HCT116 (cell line): Measurements from ENCODE around the gene SRGAP3. TPM values are rescaled to one million over a fixed set of nuclear protein-coding genes. Genes with fewer than 3 reads are reported as not detected.

Experiments
- ATAC-seq: fragments of 200-7000 bp; cut with Tn5 transposase; 2 replicates; pipeline ENCODE4 v1.9.1; 2020; ENCODE audit warnings: mild to moderate bottlenecking, moderate library complexity
- BruUV-seq: library from RNA; stranded (reverse); fragments of 400-500 nt; replicated peaks from 2 replicates; lab custom pipeline; 2021; lab: Mats Ljungman, UMichigan
- CTCF ChIA-PET: fragments of 300-600 bp; sonication (Branson Sonifier 250); formaldehyde crosslinking; loops from one replicate; lab custom pipeline; 2021; ENCODE audit warnings: antibody characterized with exemption; lab: Charles Lee
- POLR2A ChIA-PET: fragments of 300-600, 350-600 bp; sonication (Branson Sonifier 250); formaldehyde crosslinking; loops from one replicate; lab custom pipeline; 2021; ENCODE audit warnings: antibody characterized with exemption; lab: Charles Lee
- RAD21 ChIA-PET, 2 experiments: fragments of 300-600 bp; sonication (Branson Sonifier 250); formaldehyde crosslinking; loops; one replicate each; lab custom pipeline; 2023; ENCODE audit warnings: low total read pairs in 2 of 2; ENCODE audit not compliant: uncharacterized antibody in 2 of 2, unreplicated experiment in 2 of 2, low non-redundant PET in 1 of 2; lab: Charles Lee
- DNase-seq: peaks from one replicate; pipeline ENCODE4 v3.0.0-alpha.2; 2010; ENCODE audit warnings: low read depth, low spot score
- H2AFZ ChIP-seq: fragments of 200-600 bp; shearing (Covaris generic), sonication (generic); 2 replicates; pipeline ENCODE4 v1.6.1; 2017; ENCODE audit warnings: low read depth, mixed run types, mixed read lengths, antibody characterized with exemption, low read length; ENCODE audit not compliant: poor library complexity, severe bottlenecking
- H3K27ac ChIP-seq: 2 replicates; pipeline ENCODE4 v1.5.1; 2012; ENCODE audit warnings: low read depth, low read length
- H3K27me3 ChIP-seq: fragments of 200-600 bp; sonication (generic); 2 replicates; pipeline ENCODE4 v1.6.1; 2016; ENCODE audit warnings: mixed run types, low read length, mixed read lengths; ENCODE audit not compliant: insufficient read depth
- H3K36me3 ChIP-seq, 2 experiments: fragments of 200-500 bp in 1 of 2; fragments of 200-600 bp in 1 of 2; sonication (Bioruptor generic) in 1 of 2; sonication (generic) in 1 of 2; 2 replicates each; pipeline versions ENCODE4 v1.5.1 to v1.6.1; 2014 to 2016; ENCODE audit warnings: low read length in 2 of 2, inconsistent platforms in 1 of 2, mixed read lengths in 1 of 2, mixed run types in 1 of 2; ENCODE audit not compliant: insufficient read depth in 2 of 2, control insufficient read depth in 1 of 2
- H3K4me1 ChIP-seq, 2 experiments: fragments of 200-600 bp in 1 of 2; sonication (generic) in 1 of 2; 2 replicates each; pipeline versions ENCODE4 v1.5.1 to v1.6.1; 2012 to 2017; ENCODE audit warnings: low read length in 2 of 2, inconsistent platforms in 1 of 2, mild to moderate bottlenecking in 1 of 2, mixed read lengths in 1 of 2, mixed run types in 1 of 2, moderate library complexity in 1 of 2; ENCODE audit not compliant: insufficient read depth in 2 of 2, control insufficient read depth in 1 of 2
- H3K4me2 ChIP-seq: fragments of 200-600 bp; sonication (generic); 2 replicates; pipeline ENCODE4 v1.6.1; 2017; ENCODE audit warnings: mixed run types, low read length, mixed read lengths
- H3K4me3 ChIP-seq, 2 experiments: fragments of 200-600 bp in 1 of 2; sonication (generic) in 1 of 2; replicated peaks in 1 of 2; 2 replicates each; pipeline ENCODE4 v1.5.1; 2011 to 2016; ENCODE audit warnings: low read length in 2 of 2, control low read depth in 1 of 2, low read depth in 1 of 2, mild to moderate bottlenecking in 1 of 2, mixed read lengths in 1 of 2, mixed run types in 1 of 2
- H3K79me2 ChIP-seq: fragments of 200-600 bp; sonication (generic); 2 replicates; pipeline ENCODE4 v1.6.1; 2017; ENCODE audit warnings: mild to moderate bottlenecking, mixed run types, low read length, moderate library complexity, mixed read lengths; ENCODE audit not compliant: insufficient read depth
- H3K9ac ChIP-seq: fragments of 200-600 bp; sonication (generic); 2 replicates; pipeline ENCODE4 v1.6.1; 2016; ENCODE audit warnings: low read length, mixed read lengths
- H3K9me2 ChIP-seq: fragments of 200-600 bp; sonication (generic), shearing (Covaris generic); 2 replicates; pipeline ENCODE4 v1.6.1; 2017; ENCODE audit warnings: mixed run types, mild to moderate bottlenecking, moderate library complexity; ENCODE audit not compliant: insufficient read depth
- H3K9me3 ChIP-seq, 2 experiments: fragments of 200-500 bp in 1 of 2; fragments of 200-600 bp in 1 of 2; sonication (Bioruptor generic) in 1 of 2; sonication (generic) in 1 of 2; 2 replicates each; pipeline ENCODE4 v1.6.1; 2014 to 2017; ENCODE audit warnings: low read length in 2 of 2, mixed read lengths in 2 of 2, inconsistent platforms in 1 of 2, low read depth in 1 of 2, mild to moderate bottlenecking in 1 of 2, mixed run types in 1 of 2, moderate library complexity in 1 of 2; ENCODE audit not compliant: control insufficient read depth in 1 of 2, insufficient read depth in 1 of 2
- H4K20me1 ChIP-seq: fragments of 200-600 bp; sonication (generic), shearing (Covaris generic); 2 replicates; pipeline ENCODE4 v1.6.1; 2017; ENCODE audit warnings: mixed run types, mild to moderate bottlenecking, moderate library complexity; ENCODE audit not compliant: insufficient read depth
- ELF1 ChIP-seq: IDR thresholded peaks from 2 replicates; pipeline ENCODE4 v1.6.1; 2012; ENCODE audit warnings: low read depth, borderline replicate concordance
- FOSL1 ChIP-seq: IDR thresholded peaks from 2 replicates; pipeline ENCODE4 v1.6.1; 2012; ENCODE audit warnings: low read depth
- SRF ChIP-seq: IDR thresholded peaks from 2 replicates; pipeline ENCODE4 v1.6.1; 2012; ENCODE audit warnings: low read depth
- YY1 ChIP-seq: IDR thresholded peaks from 2 replicates; pipeline ENCODE4 v1.6.1; 2011; ENCODE audit warnings: low read length, low read depth, moderate library complexity, mild to moderate bottlenecking; ENCODE audit not compliant: insufficient replicate concordance; ENCODE audit errors: extremely low read depth
- intact Hi-C: fragments of 100-400 bp; cut with micrococcal nuclease; formaldehyde crosslinking; loops from 2 replicates; pipeline ENCODE4 v1.10.0; 2022
- total RNA-seq: library from RNA; stranded (reverse); gene quantifications from one replicate; pipeline ENCODE4 v1.2.1, GENCODE V29; 2021; ENCODE audit not compliant: unreplicated experiment
- TF ChIP-seq, protein P1 (sequence below), 3 experiments: fragments of 200-600 bp in 1 of 3; sonication (generic) in 1 of 3; IDR thresholded peaks in 2 of 3; conservative IDR thresholded peaks in 1 of 3; 2 replicates each; pipeline ENCODE4 v1.5.1; 2012 to 2017; ENCODE audit warnings: low read depth in 2 of 3, low read length in 2 of 3, antibody characterized with exemption in 1 of 3, borderline replicate concordance in 1 of 3, control low read depth in 1 of 3, mild to moderate bottlenecking in 1 of 3, mixed read lengths in 1 of 3, mixed run types in 1 of 3, moderate library complexity in 1 of 3; ENCODE audit not compliant: insufficient read depth in 1 of 3

The SRGAP3 gene
- total RNA-seq, 1 experiment from 2014 or later = 8.3 TPM

DNA sequence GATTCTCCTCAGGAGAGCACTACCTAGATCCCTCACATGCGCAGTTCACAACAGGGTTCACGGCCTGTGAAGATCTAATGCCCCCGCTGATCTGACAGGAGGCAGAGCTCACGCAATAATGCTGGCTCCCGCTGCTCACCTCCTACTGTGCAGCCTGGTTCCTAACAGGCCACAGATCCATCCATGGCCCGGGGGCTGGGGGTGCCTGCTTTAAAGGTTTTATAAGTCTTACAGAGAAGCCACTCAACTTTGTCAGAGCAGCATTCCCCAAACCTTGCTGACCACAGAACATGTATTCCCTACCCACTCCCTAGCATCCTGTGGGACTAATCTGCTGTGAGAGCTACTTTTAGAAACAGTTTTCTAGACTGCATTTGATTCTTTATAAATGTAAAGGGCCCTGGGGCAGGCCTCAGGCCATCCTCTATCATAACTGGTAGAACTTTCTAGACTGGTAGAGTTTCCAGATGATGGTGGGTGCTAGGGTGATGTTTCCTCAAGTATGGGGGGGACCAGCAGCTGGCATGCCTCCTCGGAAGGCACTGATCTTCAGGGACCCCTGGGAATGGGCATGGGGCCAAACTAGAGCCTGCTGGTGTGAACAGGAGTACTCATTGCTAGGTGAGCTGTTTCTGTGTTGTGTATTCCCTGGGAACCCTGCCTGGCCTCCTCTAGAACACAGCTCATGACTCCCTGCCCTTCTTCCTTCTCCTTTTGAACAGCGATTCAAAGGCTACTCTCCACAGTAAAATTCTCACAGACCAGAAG, 260.5 kb downstream of the SRGAP3 start:
- no peak overlapping the region for H3K9ac ChIP-seq
- TF ChIP-seq SRF = no peak
- TF ChIP-seq, protein P1, sequence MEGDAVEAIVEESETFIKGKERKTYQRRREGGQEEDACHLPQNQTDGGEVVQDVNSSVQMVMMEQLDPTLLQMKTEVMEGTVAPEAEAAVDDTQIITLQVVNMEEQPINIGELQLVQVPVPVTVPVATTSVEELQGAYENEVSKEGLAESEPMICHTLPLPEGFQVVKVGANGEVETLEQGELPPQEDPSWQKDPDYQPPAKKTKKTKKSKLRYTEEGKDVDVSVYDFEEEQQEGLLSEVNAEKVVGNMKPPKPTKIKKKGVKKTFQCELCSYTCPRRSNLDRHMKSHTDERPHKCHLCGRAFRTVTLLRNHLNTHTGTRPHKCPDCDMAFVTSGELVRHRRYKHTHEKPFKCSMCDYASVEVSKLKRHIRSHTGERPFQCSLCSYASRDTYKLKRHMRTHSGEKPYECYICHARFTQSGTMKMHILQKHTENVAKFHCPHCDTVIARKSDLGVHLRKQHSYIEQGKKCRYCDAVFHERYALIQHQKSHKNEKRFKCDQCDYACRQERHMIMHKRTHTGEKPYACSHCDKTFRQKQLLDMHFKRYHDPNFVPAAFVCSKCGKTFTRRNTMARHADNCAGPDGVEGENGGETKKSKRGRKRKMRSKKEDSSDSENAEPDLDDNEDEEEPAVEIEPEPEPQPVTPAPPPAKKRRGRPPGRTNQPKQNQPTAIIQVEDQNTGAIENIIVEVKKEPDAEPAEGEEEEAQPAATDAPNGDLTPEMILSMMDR (IDR thresholded peaks at IDR 0.05 in 2 of 3, conservative IDR thresholded peaks at IDR 0.05 in 1 of 3; ENCODE audit: borderline replicate concordance in 1 of 3, insufficient read depth in 1 of 3, low read depth in 2 of 3, low read length in 2 of 3) = no peak
- no peak for TF ChIP-seq ELF1
- TF ChIP-seq, all 23 proteins: peak for 0
- ATAC-seq (no peak), DNase-seq (no peak)
- ChIA-PET POLR2A (interaction anchor here (1.2 kb wide), 1 partner anchor 408 kb away, joined by 3 read pairs; no protein-coding TSS in a partner anchor), RAD21 (no interaction called here), CTCF (interaction anchor here (1.0 to 3.6 kb wide), 5 partner anchors 16 to 326 kb away, joined by 3 to 26 read pairs (median 3); partner anchors contain the start of genes OXTR and SRGAP3)
- no peaks in the 10 kb centered on the region for H3K4me1 ChIP-seq
- H3K36me3 ChIP-seq = no peaks in the 10 kb centered on the region
- H3K4me3 ChIP-seq = no peak overlapping the region
- no peak overlapping the region for H3K4me2 ChIP-seq
- no peaks in the 10 kb centered on the region for H4K20me1 ChIP-seq
- H3K27me3 ChIP-seq = no peaks in the 10 kb centered on the region
- intact Hi-C loops = loop anchor here (1.0 kb wide), 2 partner anchors 78 to 313 kb away; no protein-coding TSS in a partner anchor
- 0 out of 4 replicates have a peak, but pooled peaks cover 0 to 3% of the 10 kb centered on the region in 2 experiments for H3K9me3 ChIP-seq
- no peaks in the 10 kb centered on the region for H3K9me2 ChIP-seq
- H3K79me2 ChIP-seq = no peaks in the 10 kb centered on the region
- no peak overlapping the region for H3K27ac ChIP-seq
- BruUV-seq = no TSS peak
- H2AFZ ChIP-seq = no peak overlapping the region

DNA sequence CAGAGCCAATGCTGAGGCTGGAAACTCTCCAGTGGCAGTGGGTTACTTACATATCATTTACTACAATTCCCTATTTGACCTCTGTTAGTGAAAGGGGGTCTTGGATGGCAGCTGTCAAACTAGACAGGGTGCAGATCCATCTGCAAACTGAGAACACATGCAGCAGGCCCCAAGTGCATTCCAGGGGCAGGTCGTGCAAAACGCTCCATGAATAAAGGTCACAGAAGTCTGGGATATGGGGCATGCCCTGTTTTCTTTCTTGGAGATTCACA, 261.1 kb downstream of the SRGAP3 start:
- DNase-seq = no peak
- no peak overlapping the region for H3K4me3 ChIP-seq
- CTCF ChIA-PET = interaction anchor here (0.6 to 3.6 kb wide), 13 partner anchors 8 to 325 kb away, joined by 3 to 26 read pairs (median 4); partner anchors contain the start of gene OXTR
- H3K4me1 ChIP-seq = no peaks in the 10 kb centered on the region
- no peaks in the 10 kb centered on the region for H4K20me1 ChIP-seq
- H3K9ac ChIP-seq = no peak overlapping the region
- no peaks in the 10 kb centered on the region for H3K9me2 ChIP-seq
- no peaks in the 10 kb centered on the region for H3K36me3 ChIP-seq
- ATAC-seq = no peak
- no TSS peak for BruUV-seq
- RAD21 ChIA-PET = interaction anchor here (0.6 to 1.2 kb wide), 5 partner anchors 16 to 314 kb away, joined by 3 to 10 read pairs (median 4); partner anchors contain the start of gene OXTR (in 1 of the 2)
- H3K4me2 ChIP-seq = no peak overlapping the region
- H3K9me3 ChIP-seq = 0 out of 4 replicates have a peak, but pooled peaks cover 0 to 3% of the 10 kb centered on the region in 2 experiments
- H3K27me3 ChIP-seq = no peaks in the 10 kb centered on the region
- no peak for TF ChIP-seq FOSL1
- TF ChIP-seq YY1 = no peak
- TF ChIP-seq, all 23 proteins: peak for 0
- POLR2A ChIA-PET = interaction anchor here (1.2 to 1.6 kb wide), 2 partner anchors 314 to 408 kb away, joined by 3 to 6 read pairs; no protein-coding TSS in a partner anchor
- no peak overlapping the region for H3K27ac ChIP-seq
- intact Hi-C loops = loop anchor here (1.0 kb wide), 2 partner anchors 79 to 314 kb away; no protein-coding TSS in a partner anchor
- no peak overlapping the region for H2AFZ ChIP-seq
- no peaks in the 10 kb centered on the region for H3K79me2 ChIP-seq
